Neural cell (in vitro differentiated cells): ENCODE results near the gene APOBR.

Experiments
- EP300 ChIP-seq: fragments of 450-650 bp; conservative IDR thresholded peaks from 2 replicates; pipeline ENCODE4 v1.6.1; 2014; ENCODE audit warnings: antibody characterized with exemption, mild to moderate bottlenecking, moderate library complexity; ENCODE audit not compliant: poor library complexity, severe bottlenecking
- EZH2 ChIP-seq: fragments of 200-600, 300-800 bp; shearing (Covaris generic), sonication (generic); IDR thresholded peaks from 2 replicates; pipeline ENCODE4 v1.6.1; 2014; ENCODE audit warnings: antibody characterized with exemption, low read length, borderline replicate concordance, mild to moderate bottlenecking; ENCODE audit not compliant: insufficient read depth, poor library complexity, severe bottlenecking
- POLR2AphosphoS5 ChIP-seq: IDR thresholded peaks from 2 replicates; pipeline ENCODE4 v1.6.1; 2012
- SMC3 ChIP-seq: fragments of 450-650 bp; conservative IDR thresholded peaks from 2 replicates; pipeline ENCODE4 v1.6.1; 2014; ENCODE audit warnings: antibody characterized with exemption, mild to moderate bottlenecking, moderate library complexity; ENCODE audit not compliant: poor library complexity
- TAF1 ChIP-seq: IDR thresholded peaks from 2 replicates; pipeline ENCODE4 v1.6.1; 2012; ENCODE audit warnings: low read depth
- TF ChIP-seq, protein P1 (sequence below): fragments of 450-650 bp; IDR thresholded peaks from 2 replicates; pipeline ENCODE4 v1.5.1; 2014; ENCODE audit warnings: antibody characterized with exemption, mild to moderate bottlenecking, moderate library complexity; ENCODE audit not compliant: poor library complexity, severe bottlenecking

DNA sequence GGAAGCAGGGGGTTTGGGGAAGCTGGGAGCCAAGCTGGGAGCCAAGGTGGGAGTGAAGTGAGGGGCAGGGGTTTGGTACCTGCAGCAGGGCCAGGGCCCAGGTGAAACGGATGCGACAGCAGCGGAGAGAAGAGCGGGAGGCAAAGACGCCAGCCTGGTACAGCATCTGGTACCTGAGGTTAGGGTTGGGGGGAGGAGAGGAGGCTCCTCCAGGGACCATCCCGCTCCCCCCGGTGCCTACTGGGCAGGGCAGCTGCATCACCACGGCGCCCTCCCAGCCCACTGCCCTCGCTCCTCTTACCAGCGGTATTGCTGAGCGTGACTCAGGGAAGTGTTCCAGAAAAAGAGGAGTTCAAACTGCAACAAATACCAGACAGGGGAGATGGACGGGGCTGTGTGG, 12.4 kb upstream of the APOBR start:
- TF ChIP-seq, protein P1, sequence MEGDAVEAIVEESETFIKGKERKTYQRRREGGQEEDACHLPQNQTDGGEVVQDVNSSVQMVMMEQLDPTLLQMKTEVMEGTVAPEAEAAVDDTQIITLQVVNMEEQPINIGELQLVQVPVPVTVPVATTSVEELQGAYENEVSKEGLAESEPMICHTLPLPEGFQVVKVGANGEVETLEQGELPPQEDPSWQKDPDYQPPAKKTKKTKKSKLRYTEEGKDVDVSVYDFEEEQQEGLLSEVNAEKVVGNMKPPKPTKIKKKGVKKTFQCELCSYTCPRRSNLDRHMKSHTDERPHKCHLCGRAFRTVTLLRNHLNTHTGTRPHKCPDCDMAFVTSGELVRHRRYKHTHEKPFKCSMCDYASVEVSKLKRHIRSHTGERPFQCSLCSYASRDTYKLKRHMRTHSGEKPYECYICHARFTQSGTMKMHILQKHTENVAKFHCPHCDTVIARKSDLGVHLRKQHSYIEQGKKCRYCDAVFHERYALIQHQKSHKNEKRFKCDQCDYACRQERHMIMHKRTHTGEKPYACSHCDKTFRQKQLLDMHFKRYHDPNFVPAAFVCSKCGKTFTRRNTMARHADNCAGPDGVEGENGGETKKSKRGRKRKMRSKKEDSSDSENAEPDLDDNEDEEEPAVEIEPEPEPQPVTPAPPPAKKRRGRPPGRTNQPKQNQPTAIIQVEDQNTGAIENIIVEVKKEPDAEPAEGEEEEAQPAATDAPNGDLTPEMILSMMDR = no peak
- TF ChIP-seq EZH2 = no peak
- TF ChIP-seq SMC3 = no peak
- no peak for TF ChIP-seq POLR2AphosphoS5
- no peak for TF ChIP-seq TAF1
- no peak for TF ChIP-seq EP300
